CD4-positive, alpha-beta T cell treated with Interleukin-10 for 1 hour (primary cell): ENCODE measurements around the gene CITED4.
A peak's percentile ranks its signal among the peaks of the same experiment; 100 is the strongest.
"Not testable (repeated sequence)": the region's sequence is repeated elsewhere in the genome, so short reads cannot be mapped to it uniquely, and the experiment has no call there.

ENCODE experiments used
- DNase-seq: peaks from one replicate; pipeline ENCODE4 v3.0.0-alpha.2; 2020

The CITED4 gene

GRCh38 chr1:40862008-40862863 lies at the start of gene CITED4:
Gene CITED4 (minus strand): TSS chr1:40862363. CDS start chr1:40862127, 236 bp downstream.
- DNase-seq, result peak; percentile 98

DNA sequence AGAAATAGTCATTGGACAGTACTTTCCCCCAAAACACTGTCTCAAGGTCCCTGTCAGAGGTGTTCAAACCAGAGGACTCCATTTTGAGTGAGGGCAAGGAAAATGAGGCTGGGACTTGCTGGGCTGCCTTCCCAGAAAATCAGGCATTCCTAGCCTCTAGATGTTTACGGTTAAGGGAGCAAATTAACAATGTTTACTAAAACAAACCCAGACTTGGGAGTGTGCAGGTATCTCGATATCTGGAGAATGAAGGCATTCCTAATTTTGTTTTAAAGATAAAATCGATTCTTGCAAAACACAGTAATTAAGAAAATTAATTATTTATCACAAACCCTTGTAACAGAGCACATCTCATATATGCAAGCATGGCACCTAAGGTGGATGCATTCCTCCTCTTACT lies 48.9 kb upstream of the CITED4 start:
- DNase-seq, result no peak

DNA sequence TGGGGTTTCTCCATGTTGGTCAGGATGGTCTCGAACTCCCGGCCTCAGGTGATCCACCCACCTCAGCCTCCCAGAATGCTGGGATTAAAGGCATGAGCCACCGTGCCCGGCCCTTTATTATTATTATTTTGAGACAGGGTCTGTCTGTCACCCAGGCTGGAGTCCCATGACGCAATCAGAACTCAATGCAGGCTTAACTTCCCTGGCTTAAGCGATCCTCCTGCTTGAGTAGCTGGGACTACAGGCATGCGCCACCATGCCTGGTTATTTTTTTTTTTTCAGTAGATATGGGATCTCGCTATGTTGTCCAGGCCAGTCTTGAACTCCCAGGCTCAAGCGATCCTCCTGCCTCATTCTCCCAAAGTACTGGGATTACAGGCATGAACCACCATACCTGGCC lies 47.1 kb upstream of the CITED4 start:
- DNase-seq, result no peak

DNA sequence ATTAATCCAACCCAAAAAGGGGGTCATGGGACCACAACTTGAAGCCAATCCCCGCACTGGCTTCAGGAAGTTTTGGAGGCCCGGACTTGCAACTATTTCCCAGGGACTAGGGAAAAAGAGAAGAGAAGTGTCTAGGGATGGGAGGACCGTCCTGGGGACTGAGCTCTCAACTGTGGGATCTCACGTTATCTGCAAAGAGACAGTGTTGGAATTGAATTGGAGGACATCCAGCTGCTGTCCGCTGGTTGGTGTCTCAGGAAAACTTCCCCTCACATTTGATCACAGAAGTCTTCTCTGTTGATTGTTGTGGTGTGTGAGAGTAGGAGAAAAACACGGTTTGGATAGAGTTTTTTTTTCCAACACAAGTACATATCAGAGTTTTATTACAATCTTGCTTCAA lies 46.2 kb upstream of the CITED4 start:
- no peak for DNase-seq

GRCh38 chr1:40907899-40908298 lies 45.7 kb upstream of the CITED4 start:
- no peak for DNase-seq

- no peak for DNase-seq
These were observed 44.7 kb upstream of the CITED4 start for GRCh38 chr1:40906781-40907400.

DNA sequence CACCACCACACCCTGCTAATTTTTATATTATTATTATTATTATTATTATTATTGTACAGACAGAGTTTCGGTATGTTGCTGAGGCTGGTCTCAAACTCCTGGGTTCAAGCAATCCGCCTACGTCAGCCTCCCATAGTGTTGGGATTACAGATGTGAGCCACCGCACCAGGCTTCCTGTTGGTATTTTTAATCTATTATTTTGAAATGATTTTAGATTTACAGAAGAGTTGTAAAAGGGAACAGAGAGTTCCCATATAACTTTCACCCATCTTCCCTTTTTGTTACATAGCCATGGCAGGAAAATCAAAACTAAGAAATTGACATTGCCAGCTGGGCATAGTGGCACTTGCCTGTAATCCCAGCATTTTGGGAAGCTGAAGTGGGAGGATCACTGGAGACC lies 42.9 kb upstream of the CITED4 start:
- DNase-seq, result no peak

DNA sequence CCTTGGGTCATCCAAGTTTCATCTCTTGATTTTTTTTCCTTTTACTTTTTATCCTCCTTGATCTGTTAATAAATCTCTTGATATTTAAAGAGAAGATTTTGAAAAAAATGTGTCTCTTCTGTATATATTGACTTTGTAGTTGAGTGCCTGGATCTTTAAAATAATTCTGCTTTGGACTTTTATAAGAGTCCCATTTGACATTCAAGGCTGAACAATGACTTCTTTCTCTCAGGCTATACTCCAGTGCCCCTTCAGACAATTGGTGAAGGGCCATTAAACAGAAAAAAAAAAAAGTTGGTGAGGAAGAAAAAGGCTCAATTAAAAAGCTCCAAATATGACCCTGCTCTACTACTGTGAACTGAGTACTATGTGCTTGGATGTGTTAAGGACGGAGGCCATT lies 40.9 kb upstream of the CITED4 start:
- DNase-seq, result no peak

DNA sequence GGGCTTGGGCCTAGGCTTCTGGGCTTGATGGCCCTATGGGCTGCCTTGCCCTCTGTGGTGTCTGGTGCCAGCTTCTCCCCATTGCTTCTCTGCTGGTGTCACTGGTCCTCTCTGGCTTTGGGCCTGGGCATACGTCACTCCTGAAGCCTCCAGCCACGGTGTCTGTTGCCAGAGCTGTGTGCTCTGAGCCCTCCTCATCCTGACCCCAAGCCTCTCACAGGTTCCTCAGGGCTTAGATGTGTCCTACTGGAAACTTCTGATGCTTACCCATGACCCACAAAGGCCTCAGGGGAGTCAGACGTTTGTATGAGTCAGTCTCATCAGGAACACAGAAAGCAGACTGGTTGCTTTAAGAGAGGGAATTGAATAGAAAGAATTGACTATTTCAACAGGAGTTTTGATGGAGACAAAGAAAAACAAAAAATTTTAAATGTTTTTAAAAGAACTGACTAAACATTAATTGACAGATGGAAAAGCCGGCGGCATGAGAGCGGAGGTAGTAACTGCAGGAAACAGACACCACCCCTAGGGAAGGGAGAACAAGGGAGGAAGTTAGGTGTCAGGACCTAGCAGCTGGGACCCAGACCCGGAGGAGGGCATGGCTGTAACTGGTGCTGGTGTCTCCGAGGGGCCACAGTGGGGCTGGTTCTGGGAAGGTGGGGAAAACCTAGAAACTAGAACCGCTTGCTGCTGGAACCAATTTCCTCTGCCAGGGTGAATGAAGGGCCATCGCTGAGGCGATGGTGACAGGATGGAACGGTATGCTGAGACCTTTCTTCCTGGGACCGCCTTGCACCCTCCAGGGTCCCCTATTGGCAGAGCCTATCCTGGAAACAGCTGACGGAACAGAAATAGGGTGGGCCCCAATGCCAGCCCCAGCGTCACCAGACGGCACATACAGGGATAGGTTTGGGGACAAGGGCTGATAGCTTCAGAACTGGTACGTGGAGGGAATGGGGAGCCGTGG lies 40.0 kb upstream of the CITED4 start:
- DNase-seq, result no peak

DNA sequence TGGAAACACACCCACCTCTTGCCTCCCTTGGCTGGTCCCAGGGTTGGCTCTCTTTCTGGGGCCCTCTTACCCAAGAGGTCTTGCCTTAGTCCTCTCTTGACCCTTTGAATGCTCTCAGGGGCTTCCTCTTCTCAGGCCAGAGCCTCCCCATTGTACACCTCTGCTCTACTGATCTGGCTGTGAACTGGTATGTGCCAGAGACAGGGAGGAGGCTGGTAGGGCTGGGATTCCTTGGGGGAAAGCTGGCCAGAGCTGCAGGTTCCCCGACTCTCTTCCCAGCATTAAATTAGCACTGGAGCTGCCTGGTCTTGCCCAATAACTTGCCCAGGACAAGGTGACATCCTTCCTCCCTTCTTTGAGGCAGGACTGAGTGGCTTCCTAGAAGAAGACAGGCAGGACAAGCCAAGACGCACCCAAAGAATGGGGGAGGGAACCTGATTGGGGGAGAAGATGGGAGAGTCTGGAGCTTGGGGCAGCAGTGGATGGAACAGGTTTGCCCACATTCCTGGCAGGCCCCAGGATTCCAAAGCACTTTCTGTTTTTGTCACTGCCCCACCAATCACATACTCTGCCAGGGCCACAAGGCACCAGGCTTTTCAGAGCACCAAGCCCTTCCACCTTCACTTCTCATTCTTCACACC lies 37.2 kb upstream of the CITED4 start:
- no peak for DNase-seq

DNA sequence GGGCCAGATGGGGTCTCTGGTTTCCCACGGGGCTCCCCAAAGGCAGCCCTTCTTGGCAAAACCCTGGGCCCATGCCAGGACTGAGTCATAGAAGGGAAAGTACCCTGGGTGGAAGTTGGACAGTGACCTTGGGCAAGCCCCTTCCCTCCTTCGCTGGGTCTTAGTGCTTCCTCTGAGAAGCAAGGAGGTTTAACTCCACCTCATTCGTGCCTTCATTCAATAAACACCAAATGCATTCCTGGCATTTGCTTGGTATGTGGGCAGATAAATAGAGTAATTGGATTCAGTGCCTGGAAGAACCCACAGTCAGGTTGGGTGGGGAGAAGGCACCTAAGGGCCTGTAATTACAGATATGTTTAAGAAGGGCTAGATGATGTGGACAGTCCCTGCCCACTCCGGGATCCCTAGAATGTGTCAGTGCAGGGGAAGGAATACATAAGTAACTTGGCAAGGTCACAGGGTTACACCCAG lies 36.3 kb upstream of the CITED4 start:
- DNase-seq, result no peak

- DNase-seq, result no peak
These were observed 35.4 kb upstream of the CITED4 start for GRCh38 chr1:40897513-40897912.

- DNase-seq, result no peak
These were observed 34.3 kb upstream of the CITED4 start for GRCh38 chr1:40896482-40896881.

- DNase-seq, result no peak
These were observed 33.4 kb upstream of the CITED4 start for GRCh38 chr1:40895601-40896000.

DNA sequence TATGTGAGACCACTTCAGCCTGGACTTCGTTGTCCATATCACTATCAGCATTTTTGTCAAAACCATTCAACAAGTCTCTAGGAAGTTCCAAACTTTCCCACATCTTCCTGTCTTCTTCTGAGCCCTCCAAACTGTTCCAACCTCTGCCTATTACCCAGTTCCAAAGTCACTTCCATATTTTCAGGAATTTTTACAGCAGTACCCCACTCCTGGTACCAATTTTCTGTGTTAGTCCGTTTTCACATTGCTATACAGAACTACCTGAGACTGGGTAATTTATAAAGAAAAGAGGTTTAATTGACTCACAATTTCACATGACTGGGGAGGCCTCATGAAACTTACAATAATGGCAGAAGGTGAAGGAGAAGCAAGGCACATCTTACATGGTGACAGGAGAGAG lies 32.7 kb upstream of the CITED4 start:
- not testable (repeated sequence) for DNase-seq

DNA sequence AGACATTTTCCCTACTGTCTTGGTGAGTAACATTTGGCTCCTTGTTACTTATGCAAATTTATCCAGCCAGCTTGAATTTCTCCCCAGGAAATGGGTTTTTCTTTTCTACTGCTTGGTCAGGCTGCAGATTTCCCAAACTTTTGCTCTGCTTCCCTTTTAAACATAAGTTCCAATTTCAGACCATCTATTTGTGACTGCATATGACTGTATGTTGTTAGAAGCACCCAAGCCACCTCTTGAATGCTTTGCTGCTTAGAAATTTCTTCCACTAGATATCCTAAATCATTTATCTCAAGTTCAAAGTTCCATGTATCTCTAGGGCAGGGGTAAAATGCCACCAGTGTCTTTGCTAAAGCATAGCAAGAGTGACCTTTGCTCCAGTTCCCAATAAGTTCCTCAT lies 32.3 kb upstream of the CITED4 start:
- no peak for DNase-seq

DNA sequence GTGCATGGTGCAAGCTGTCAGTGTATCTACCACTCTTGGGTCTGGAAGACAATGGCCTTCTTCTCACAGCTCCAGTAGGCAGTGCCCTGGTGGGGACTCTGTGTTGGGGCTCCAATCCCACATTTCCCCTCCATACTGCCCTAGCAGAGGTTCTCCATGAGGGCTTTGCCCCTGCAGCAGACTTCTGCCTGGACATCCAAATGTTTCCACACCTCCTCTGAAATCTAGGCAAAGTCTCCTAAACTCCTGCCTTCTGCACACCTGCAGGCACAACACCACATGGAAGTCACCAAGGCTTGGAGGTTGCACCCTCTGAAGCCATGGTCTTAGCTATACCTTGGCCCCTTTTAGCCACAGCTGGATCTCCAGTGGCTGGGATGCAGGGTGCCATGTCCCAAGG lies 31.8 kb upstream of the CITED4 start:
- DNase-seq, result no peak

- no peak for DNase-seq
These were observed 30.2 kb upstream of the CITED4 start for GRCh38 chr1:40892354-40892753.

DNA sequence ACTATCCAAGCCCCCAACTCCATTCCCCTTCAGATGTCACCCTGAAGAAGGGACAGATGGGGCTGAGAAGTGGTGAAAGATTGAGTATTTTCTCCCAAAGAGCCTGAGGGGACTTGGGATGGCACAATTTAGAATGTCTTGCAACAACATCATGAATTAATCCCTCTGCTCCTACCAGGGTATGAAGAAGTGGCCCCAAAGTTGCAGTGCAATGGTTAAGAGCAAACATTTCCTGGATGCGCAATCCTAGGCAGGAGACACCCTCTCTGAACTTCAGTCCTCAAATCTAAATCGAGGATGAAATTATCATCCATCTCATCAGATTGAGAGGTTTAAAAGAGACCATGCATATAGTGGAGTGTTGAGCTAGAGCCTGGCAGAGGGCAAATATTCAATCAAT lies 28.6 kb upstream of the CITED4 start:
- no peak for DNase-seq

DNA sequence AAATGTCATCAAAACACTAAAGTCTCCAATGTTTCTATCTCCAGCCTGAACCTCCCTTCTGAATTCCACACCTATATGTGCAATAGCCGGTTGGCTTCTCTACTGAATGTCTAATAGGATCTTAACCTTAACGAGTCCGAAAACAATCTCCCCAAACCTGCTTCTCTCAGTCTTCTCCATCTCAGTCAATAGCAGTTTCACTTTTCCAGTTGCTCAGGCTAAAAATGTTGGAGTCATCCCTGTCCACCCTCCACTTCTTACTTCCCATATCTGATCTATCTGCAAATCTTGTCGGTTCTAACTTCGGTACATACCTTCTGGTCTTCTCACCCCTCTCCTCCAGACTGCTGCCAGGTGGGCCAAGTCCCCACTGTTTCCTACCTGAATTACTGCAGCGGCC lies 25.5 kb upstream of the CITED4 start:
- DNase-seq, result no peak

- DNase-seq, result no peak
These were observed 24.8 kb upstream of the CITED4 start for GRCh38 chr1:40887012-40887378.

GRCh38 chr1:40886318-40887011 lies 24.3 kb upstream of the CITED4 start:
- DNase-seq, result no peak
